ENCODE results near the gene DPPA2. TPM values are rescaled to one million over a fixed set of nuclear protein-coding genes. Genes with fewer than 3 reads are reported as not detected.
"Not testable (repeated sequence)": the region's sequence is repeated elsewhere in the genome, so short reads cannot be mapped to it uniquely, and the experiment has no call there.

Gene DPPA2, protein sequence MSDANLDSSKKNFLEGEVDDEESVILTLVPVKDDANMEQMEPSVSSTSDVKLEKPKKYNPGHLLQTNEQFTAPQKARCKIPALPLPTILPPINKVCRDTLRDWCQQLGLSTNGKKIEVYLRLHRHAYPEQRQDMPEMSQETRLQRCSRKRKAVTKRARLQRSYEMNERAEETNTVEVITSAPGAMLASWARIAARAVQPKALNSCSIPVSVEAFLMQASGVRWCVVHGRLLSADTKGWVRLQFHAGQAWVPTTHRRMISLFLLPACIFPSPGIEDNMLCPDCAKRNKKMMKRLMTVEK
- total RNA-seq (not detected), polyA plus RNA-seq (ENCODE audit: insufficient read length in 2 of 2) (under 1 TPM in 1 of 2 donors, not detected in 1; 0.23 TPM)
- long read RNA-seq, donor 1 = 0 reads
- long read RNA-seq, donor 2 = 0 reads
- long read RNA-seq, donor 3 = 0 reads
- long read RNA-seq, donor 4 = 0 reads

DNA sequence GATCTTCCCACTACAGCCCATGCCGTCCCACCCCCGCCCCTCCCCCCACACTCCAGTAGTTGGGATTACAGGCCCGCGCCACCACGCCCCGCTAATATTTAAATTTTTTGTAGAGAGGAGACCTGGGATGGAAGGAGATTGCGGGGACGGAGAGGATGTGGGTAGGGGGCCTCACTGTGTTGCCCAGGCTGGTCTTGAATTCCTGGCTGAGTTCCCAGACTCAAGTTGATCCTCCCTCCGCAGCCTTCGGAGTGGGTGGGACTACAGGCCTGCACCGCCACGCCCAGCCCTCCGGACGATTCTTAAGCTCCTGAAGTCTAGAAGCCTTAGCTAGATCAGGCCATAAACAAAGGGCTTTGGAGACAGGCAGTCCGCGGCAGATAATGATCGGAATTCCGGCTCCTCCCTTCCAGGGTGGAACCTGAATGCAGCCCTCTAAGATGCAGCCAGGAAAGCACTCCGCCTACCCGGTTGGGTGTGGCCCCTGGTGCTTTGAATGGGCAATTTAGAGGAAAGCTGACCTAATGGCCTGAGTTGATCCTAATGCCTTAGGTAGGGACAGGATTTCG is at the start of gene DPPA2:
TSS of gene DPPA2 (minus strand) at position 356 of the 569 bp plus-strand sequence. CDS start 1,975 bp downstream, outside the sequence.
- H3K36me3 ChIP-seq (ENCODE audit: control insufficient read depth, insufficient read depth, low read length) = no peaks in the 10 kb centered on the region
- H3K4me3 ChIP-seq (ENCODE audit: low read depth, low read length) = no peak within 1 kb of the TSS
- no peak for DNase-seq (ENCODE audit: low read depth in 4 of 6, low spot score in 6 of 6)
- 88% methylated on average over 10 of the region's 21 CpGs for WGBS (ENCODE audit: insufficient coverage)
- no peaks in the 10 kb centered on the region for H3K4me1 ChIP-seq (ENCODE audit: control insufficient read depth, insufficient read depth, low read length)
- H3K27me3 ChIP-seq (ENCODE audit: control insufficient read depth, insufficient read depth, low read length) = no peaks in the 10 kb centered on the region
- H3K9me3 ChIP-seq (ENCODE audit: control insufficient read depth, insufficient read depth, low read length) = no peaks in the 10 kb centered on the region
- H3K27ac ChIP-seq (ENCODE audit: low read depth, low read length) = no peak within 1 kb of the TSS

DNA sequence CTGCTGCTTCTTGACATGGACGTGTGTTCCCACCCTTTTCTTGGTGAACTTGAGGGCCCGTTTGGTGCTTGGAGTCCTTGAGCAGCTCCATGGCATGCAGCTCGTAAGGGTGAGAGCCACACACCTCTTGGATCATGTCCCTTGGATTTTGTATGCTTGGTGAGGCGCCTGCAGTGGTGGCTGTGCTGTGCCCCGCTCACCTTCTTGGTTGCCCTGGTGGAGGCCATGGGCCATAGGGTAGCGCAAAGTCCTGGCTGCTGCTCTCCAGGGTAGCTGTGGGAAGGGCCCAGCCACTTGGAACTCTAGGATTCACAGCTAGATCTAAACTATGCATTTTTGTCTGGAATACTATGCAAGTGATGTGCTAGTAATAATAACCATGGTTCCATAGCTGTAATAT is 47.8 kb upstream of the DPPA2 start:
- Histone ChIP-seq H3K9me3 (ENCODE audit: control insufficient read depth, insufficient read depth, low read length) (no peaks in the 10 kb centered on the region), H3K27me3 (ENCODE audit: control insufficient read depth, insufficient read depth, low read length) (no peaks in the 10 kb centered on the region), H3K4me3 (ENCODE audit: low read depth, low read length) (no peak overlapping the region), H3K27ac (ENCODE audit: low read depth, low read length) (no peak overlapping the region), H3K4me1 (ENCODE audit: control insufficient read depth, insufficient read depth, low read length) (no peaks in the 10 kb centered on the region), H3K36me3 (ENCODE audit: control insufficient read depth, insufficient read depth, low read length) (no peaks in the 10 kb centered on the region)
- no peak for DNase-seq (ENCODE audit: low read depth in 4 of 6, low spot score in 6 of 6)
- 85% methylated on average over 6 of the region's 6 CpGs for WGBS (ENCODE audit: insufficient coverage)

GRCh38 chr3:109363634-109364033 is 47.3 kb upstream of the DPPA2 start:
- DNase-seq (ENCODE audit: low read depth in 4 of 6, low spot score in 6 of 6) = no peak

GRCh38 chr3:109362823-109363222 is 46.5 kb upstream of the DPPA2 start:
- Histone ChIP-seq H3K9me3 (ENCODE audit: control insufficient read depth, insufficient read depth, low read length) (no peaks in the 10 kb centered on the region), H3K36me3 (ENCODE audit: control insufficient read depth, insufficient read depth, low read length) (no peaks in the 10 kb centered on the region), H3K4me3 (ENCODE audit: low read depth, low read length) (no peak overlapping the region), H3K27ac (ENCODE audit: low read depth, low read length) (no peak overlapping the region), H3K27me3 (ENCODE audit: control insufficient read depth, insufficient read depth, low read length) (no peaks in the 10 kb centered on the region), H3K4me1 (ENCODE audit: control insufficient read depth, insufficient read depth, low read length) (no peaks in the 10 kb centered on the region)
- WGBS (ENCODE audit: insufficient coverage) = 100% methylated on average over 1 of the region's 4 CpGs
- no peak for DNase-seq (ENCODE audit: low read depth in 4 of 6, low spot score in 6 of 6)

More at GRCh38 chr3:109363634-109364033, 47.3 kb upstream of the DPPA2 start:
- no peaks in the 10 kb centered on the region for H3K36me3 ChIP-seq (ENCODE audit: control insufficient read depth, insufficient read depth, low read length)
- H3K27me3 ChIP-seq (ENCODE audit: control insufficient read depth, insufficient read depth, low read length) = no peaks in the 10 kb centered on the region
- H3K4me3 ChIP-seq (ENCODE audit: low read depth, low read length) = no peak overlapping the region
- H3K9me3 ChIP-seq (ENCODE audit: control insufficient read depth, insufficient read depth, low read length) = no peaks in the 10 kb centered on the region
- H3K4me1 ChIP-seq (ENCODE audit: control insufficient read depth, insufficient read depth, low read length) = no peaks in the 10 kb centered on the region
- no peak overlapping the region for H3K27ac ChIP-seq (ENCODE audit: low read depth, low read length)

- not testable (repeated sequence) for DNase-seq (ENCODE audit: low read depth in 4 of 6, low spot score in 6 of 6); H3K36me3 ChIP-seq (ENCODE audit: control insufficient read depth, insufficient read depth, low read length); H3K27me3 ChIP-seq (ENCODE audit: control insufficient read depth, insufficient read depth, low read length); H3K9me3 ChIP-seq (ENCODE audit: control insufficient read depth, insufficient read depth, low read length); H3K4me3 ChIP-seq (ENCODE audit: low read depth, low read length); H3K27ac ChIP-seq (ENCODE audit: low read depth, low read length); H3K4me1 ChIP-seq (ENCODE audit: control insufficient read depth, insufficient read depth, low read length)
- WGBS (ENCODE audit: insufficient coverage) = 96% methylated on average over 2 of the region's 2 CpGs
Measured at GRCh38 chr3:109358809-109359208, 42.5 kb upstream of the DPPA2 start.

DNA sequence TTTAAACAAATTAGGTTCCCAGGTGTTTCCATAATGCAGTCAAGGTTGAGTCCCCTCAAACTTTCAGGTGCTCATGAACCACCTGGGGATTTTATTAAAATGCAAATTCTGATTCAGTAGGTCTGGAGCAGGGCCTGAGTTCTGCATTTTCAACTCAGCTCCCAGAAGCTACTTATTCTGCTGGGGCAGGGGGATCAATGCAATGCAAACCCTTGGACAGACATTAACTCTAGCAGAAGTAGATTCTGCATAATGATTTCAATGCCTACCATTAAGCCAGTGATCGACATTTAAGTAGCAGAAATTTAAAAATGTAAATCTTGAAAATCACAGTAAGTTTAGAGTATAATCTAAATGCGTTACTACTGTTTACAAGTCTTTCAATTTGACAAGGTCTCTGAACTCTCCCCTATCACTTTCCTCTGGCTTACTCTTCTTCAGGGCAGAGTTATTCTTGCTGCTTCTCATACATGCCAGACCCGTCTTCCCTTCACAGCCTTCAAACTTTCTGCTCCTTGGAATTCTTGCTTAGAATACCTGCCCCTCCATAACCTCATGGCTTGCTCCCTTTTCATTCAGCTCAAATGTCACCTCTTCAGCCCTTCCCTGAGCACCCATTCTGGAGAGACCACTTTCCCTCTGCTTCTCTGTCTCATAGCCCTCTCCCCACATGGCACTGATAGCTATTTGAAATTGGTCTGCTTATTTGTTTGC is 40.3 kb upstream of the DPPA2 start:
- no peaks in the 10 kb centered on the region for H3K36me3 ChIP-seq (ENCODE audit: control insufficient read depth, insufficient read depth, low read length)
- no peaks in the 10 kb centered on the region for H3K27me3 ChIP-seq (ENCODE audit: control insufficient read depth, insufficient read depth, low read length)
- no peak overlapping the region for H3K4me3 ChIP-seq (ENCODE audit: low read depth, low read length)
- no peak for DNase-seq (ENCODE audit: low read depth in 4 of 6, low spot score in 6 of 6)
- no peaks in the 10 kb centered on the region for H3K9me3 ChIP-seq (ENCODE audit: control insufficient read depth, insufficient read depth, low read length)
- 75% methylated on average over 2 of the region's 3 CpGs for WGBS (ENCODE audit: insufficient coverage)
- no peak overlapping the region for H3K27ac ChIP-seq (ENCODE audit: low read depth, low read length)
- no peaks in the 10 kb centered on the region for H3K4me1 ChIP-seq (ENCODE audit: control insufficient read depth, insufficient read depth, low read length)

GRCh38 chr3:109355625-109356441 is 39.5 kb upstream of the DPPA2 start:
- peak in 1 of 6 donors; percentile 41 for DNase-seq (ENCODE audit: low read depth in 4 of 6, low spot score in 6 of 6)
- WGBS (ENCODE audit: insufficient coverage) = 25% methylated on average over 6 of the region's 8 CpGs
- H3K27ac ChIP-seq (ENCODE audit: low read depth, low read length) = no peak overlapping the region

DNA sequence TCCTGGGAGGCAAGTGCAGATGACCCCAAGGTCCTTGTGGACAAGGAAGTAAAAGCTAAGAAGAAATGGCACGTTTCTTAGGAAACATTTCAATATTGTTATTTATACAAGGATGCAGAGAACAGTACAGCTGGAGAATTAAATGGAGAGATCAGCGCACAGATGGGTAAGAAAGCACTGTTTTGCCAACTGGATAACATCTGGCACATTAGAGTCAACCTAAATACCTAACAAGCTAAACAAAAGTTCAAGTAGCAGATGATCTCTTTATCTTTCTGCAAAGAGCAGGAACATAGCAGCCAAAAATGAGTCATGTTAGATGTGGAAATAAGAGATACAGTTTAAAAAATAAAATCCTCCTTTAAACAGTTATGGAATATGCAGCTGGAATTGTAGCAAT is 36.7 kb upstream of the DPPA2 start:
- Histone ChIP-seq H3K4me3 (ENCODE audit: low read depth, low read length) (no peak overlapping the region), H3K36me3 (ENCODE audit: control insufficient read depth, insufficient read depth, low read length) (no peaks in the 10 kb centered on the region), H3K4me1 (ENCODE audit: control insufficient read depth, insufficient read depth, low read length) (no peaks in the 10 kb centered on the region), H3K9me3 (ENCODE audit: control insufficient read depth, insufficient read depth, low read length) (no peaks in the 10 kb centered on the region), H3K27ac (ENCODE audit: low read depth, low read length) (no peak overlapping the region), H3K27me3 (ENCODE audit: control insufficient read depth, insufficient read depth, low read length) (no peaks in the 10 kb centered on the region)
- DNase-seq (ENCODE audit: low read depth in 4 of 6, low spot score in 6 of 6) = peak in 1 of 6 donors; percentile 68
- WGBS (ENCODE audit: insufficient coverage) = 40% methylated on average over 1 of the region's 2 CpGs

More at GRCh38 chr3:109355625-109356441, 39.5 kb upstream of the DPPA2 start:
- H3K4me1 ChIP-seq (ENCODE audit: control insufficient read depth, insufficient read depth, low read length) = no peaks in the 10 kb centered on the region
- no peak overlapping the region for H3K4me3 ChIP-seq (ENCODE audit: low read depth, low read length)
- no peaks in the 10 kb centered on the region for H3K27me3 ChIP-seq (ENCODE audit: control insufficient read depth, insufficient read depth, low read length)
- H3K9me3 ChIP-seq (ENCODE audit: control insufficient read depth, insufficient read depth, low read length) = no peaks in the 10 kb centered on the region
- H3K36me3 ChIP-seq (ENCODE audit: control insufficient read depth, insufficient read depth, low read length) = no peaks in the 10 kb centered on the region

DNA sequence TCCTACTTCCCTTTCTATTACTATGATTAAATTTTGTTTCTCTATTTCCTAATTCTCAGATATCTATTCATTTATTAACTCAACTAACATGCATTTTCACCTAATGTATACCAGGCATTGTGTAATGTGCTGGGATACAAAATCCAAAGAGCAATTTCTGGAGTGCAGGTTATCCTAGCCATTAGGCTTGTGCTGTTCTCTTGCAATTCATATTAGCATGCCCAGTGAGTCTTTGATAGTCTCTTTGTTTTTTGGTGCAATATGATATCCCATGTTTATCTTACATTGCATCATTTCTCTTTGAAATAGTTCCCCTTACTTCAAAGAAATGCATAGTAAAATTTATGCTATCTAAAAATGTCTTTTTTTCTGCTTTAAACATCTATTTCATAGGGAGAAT is 34.9 kb upstream of the DPPA2 start:
- no peak overlapping the region for H3K4me3 ChIP-seq (ENCODE audit: low read depth, low read length)
- no peak for DNase-seq (ENCODE audit: low read depth in 4 of 6, low spot score in 6 of 6)
- H3K27ac ChIP-seq (ENCODE audit: low read depth, low read length) = no peak overlapping the region
- no peaks in the 10 kb centered on the region for H3K4me1 ChIP-seq (ENCODE audit: control insufficient read depth, insufficient read depth, low read length)
- no peaks in the 10 kb centered on the region for H3K27me3 ChIP-seq (ENCODE audit: control insufficient read depth, insufficient read depth, low read length)
- no peaks in the 10 kb centered on the region for H3K36me3 ChIP-seq (ENCODE audit: control insufficient read depth, insufficient read depth, low read length)
- H3K9me3 ChIP-seq (ENCODE audit: control insufficient read depth, insufficient read depth, low read length) = no peaks in the 10 kb centered on the region

All from spinal cord (tissue), 10 donors.